ENCODE measurements around the gene MXRA8. TPM values are rescaled to one million over a fixed set of nuclear protein-coding genes. Genes with fewer than 3 reads are reported as not detected.
A peak's percentile ranks its signal among the peaks of the same experiment; 100 is the strongest.
"Not testable (repeated sequence)": the region's sequence is repeated elsewhere in the genome, so short reads cannot be mapped to it uniquely, and the experiment has no call there.

Gene MXRA8
- total and polyA plus RNA-seq, 7 experiments from 2014 or later = 0.39 to 2.2 (median 0.86) TPM

- Histone ChIP-seq H3K27me3 (ENCODE audit: control insufficient read depth in 2 of 2, insufficient read depth in 2 of 2, low read length in 2 of 2) (no peaks in the 10 kb centered on the region), H3K36me3 (ENCODE audit: control insufficient read depth in 2 of 3, insufficient read depth in 3 of 3, low read length in 3 of 3) (peaks cover 4 to 55% (median 12%) of the 10 kb centered on the region in 3 experiments), H3K4me1 (ENCODE audit: control insufficient read depth in 2 of 2, insufficient read depth in 2 of 2, low read length in 2 of 2) (peaks cover 28% of the 10 kb centered on the region in 2 donors), H3K9me3 (ENCODE audit: control insufficient read depth in 2 of 3, low read length in 3 of 3) (no peaks in the 10 kb centered on the region), H3K27ac (ENCODE audit: low read depth, low read length) (no peak overlapping the region), H3K4me3 (ENCODE audit: low read length) (no peak overlapping the region)
- peak overlapping the region in 7 of 10 donors; percentile 1 to 53 (median 26) for H3K4me3 Mint-ChIP-seq
- peaks cover 0 to 1% (median 0%) of the 10 kb centered on the region in 5 donors for H3K27me3 Mint-ChIP-seq
- peaks cover 5 to 61% (median 40%) of the 10 kb centered on the region in 7 donors for H3K4me1 Mint-ChIP-seq
- DNase-seq (no peak), ATAC-seq (no peak)
- intact Hi-C loops (cut with micrococcal nuclease) = loop anchor here in 1 of 2 donors (10.0 kb wide), 1 partner anchor 211 kb away; the partner anchor contains the start of gene MIB2
- ChIA-PET CTCF (no interaction called here), POLR2A (no interaction called here)
- H3K36me3 Mint-ChIP-seq = peaks cover 0 to 35% (median 11%) of the 10 kb centered on the region in 5 donors
- H3K27ac Mint-ChIP-seq = peak overlapping the region; percentile 1 to 73 (median 44)
- H3K9me3 Mint-ChIP-seq = peaks cover 0 to 3% (median 0%) of the 10 kb centered on the region in 11 donors
These were observed 45.3 kb upstream of the MXRA8 start for GRCh38 chr1:1403653-1404052.

DNA sequence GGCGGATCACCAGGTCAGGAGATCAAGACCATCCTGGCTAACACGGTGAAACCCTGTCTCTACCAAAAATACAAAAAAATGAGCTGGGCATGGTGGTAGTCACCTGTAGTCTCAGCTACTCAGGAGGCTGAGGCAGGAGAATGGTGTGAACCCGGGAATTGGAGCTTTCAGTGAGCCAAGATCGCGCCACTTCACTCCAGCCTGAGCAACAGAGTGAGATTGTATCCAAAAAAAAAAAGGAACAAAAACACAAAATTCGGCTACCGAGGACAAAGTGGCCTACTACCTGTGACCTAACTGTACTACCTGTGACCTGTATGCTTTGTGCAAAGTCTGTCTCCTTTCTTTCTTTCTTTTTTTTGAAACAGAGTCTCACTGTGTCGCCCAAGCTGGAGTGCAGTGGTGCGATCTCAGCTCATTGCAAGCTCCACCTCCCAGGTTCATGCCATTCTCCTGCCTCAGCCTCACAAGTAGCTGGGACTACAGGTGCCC lies 44.6 kb upstream of the MXRA8 start:
- H3K9me3 Mint-ChIP-seq; H3K27me3 Mint-ChIP-seq; H3K4me3 ChIP-seq (ENCODE audit: low read length); H3K9me3 ChIP-seq (ENCODE audit: control insufficient read depth in 2 of 3, low read length in 3 of 3); DNase-seq; H3K27ac ChIP-seq (ENCODE audit: low read depth, low read length); H3K27me3 ChIP-seq (ENCODE audit: control insufficient read depth in 2 of 2, insufficient read depth in 2 of 2, low read length in 2 of 2); ATAC-seq: not testable (repeated sequence)
- POLR2A ChIA-PET = interaction anchor here (0.6 to 0.8 kb wide), 3 partner anchors 19 to 335 kb away, joined by 3 read pairs; no protein-coding TSS in a partner anchor
- H3K36me3 Mint-ChIP-seq = peaks cover 0 to 36% (median 11%) of the 10 kb centered on the region in 5 donors
- H3K27ac Mint-ChIP-seq = peak overlapping the region in 5 of 9 donors; percentile 1 to 77 (median 39)
- peaks cover 28 to 29% of the 10 kb centered on the region in 2 donors for H3K4me1 ChIP-seq (ENCODE audit: control insufficient read depth in 2 of 2, insufficient read depth in 2 of 2, low read length in 2 of 2)
- H3K4me3 Mint-ChIP-seq = peak overlapping the region in 2 of 10 donors; percentile 26 to 56
- intact Hi-C loops (cut with micrococcal nuclease) = loop anchor here in 1 of 2 donors (10.0 kb wide), 1 partner anchor 212 kb away; the partner anchor contains the start of gene MIB2
- H3K4me1 Mint-ChIP-seq = peaks cover 9 to 61% (median 40%) of the 10 kb centered on the region in 7 donors
- CTCF ChIA-PET = interaction anchor here (0.7 kb wide), 1 partner anchor 39 kb away, joined by 3 read pairs; no protein-coding TSS in a partner anchor
- H3K36me3 ChIP-seq (ENCODE audit: control insufficient read depth in 2 of 3, insufficient read depth in 3 of 3, low read length in 3 of 3) = peaks cover 7 to 56% (median 12%) of the 10 kb centered on the region in 3 experiments

- H3K27me3 ChIP-seq (ENCODE audit: control insufficient read depth in 2 of 2, insufficient read depth in 2 of 2, low read length in 2 of 2) = no peaks in the 10 kb centered on the region
- peaks cover 0 to 36% (median 11%) of the 10 kb centered on the region in 5 donors for H3K36me3 Mint-ChIP-seq
- H3K9me3 Mint-ChIP-seq = peaks cover 0 to 6% (median 0%) of the 10 kb centered on the region in 11 donors
- no peak overlapping the region for H3K27ac ChIP-seq (ENCODE audit: low read depth, low read length)
- intact Hi-C loops (cut with micrococcal nuclease) = loop anchor here in 1 of 2 donors (10.0 kb wide), 1 partner anchor 213 kb away; the partner anchor contains the start of gene MIB2
- no peak overlapping the region for H3K4me3 ChIP-seq (ENCODE audit: low read length)
- peaks cover 0 to 1% (median 0%) of the 10 kb centered on the region in 5 donors for H3K27me3 Mint-ChIP-seq
- H3K4me3 Mint-ChIP-seq = peak overlapping the region in 9 of 10 donors; percentile 10 to 57 (median 50)
- ChIA-PET CTCF (interaction anchor here (0.7 kb wide), 1 partner anchor 39 kb away, joined by 3 read pairs; no protein-coding TSS in a partner anchor), POLR2A (interaction anchor here (0.6 to 0.8 kb wide), 3 partner anchors 19 to 334 kb away, joined by 3 read pairs; no protein-coding TSS in a partner anchor)
- H3K4me1 ChIP-seq (ENCODE audit: control insufficient read depth in 2 of 2, insufficient read depth in 2 of 2, low read length in 2 of 2) = peaks cover 32 to 33% of the 10 kb centered on the region in 2 donors
- H3K27ac Mint-ChIP-seq = peak overlapping the region in 8 of 9 donors; percentile 21 to 89 (median 78)
- H3K4me1 Mint-ChIP-seq = peaks cover 10 to 67% (median 46%) of the 10 kb centered on the region in 7 donors
- no peak for ATAC-seq
- peaks cover 11 to 62% (median 16%) of the 10 kb centered on the region in 3 experiments for H3K36me3 ChIP-seq (ENCODE audit: control insufficient read depth in 2 of 3, insufficient read depth in 3 of 3, low read length in 3 of 3)
- no peaks in the 10 kb centered on the region for H3K9me3 ChIP-seq (ENCODE audit: control insufficient read depth in 2 of 3, low read length in 3 of 3)
- DNase-seq = peak in 4 of 9 donors; percentile 15 to 33 (median 26)
These were observed 43.9 kb upstream of the MXRA8 start for GRCh38 chr1:1402072-1402900.

DNA sequence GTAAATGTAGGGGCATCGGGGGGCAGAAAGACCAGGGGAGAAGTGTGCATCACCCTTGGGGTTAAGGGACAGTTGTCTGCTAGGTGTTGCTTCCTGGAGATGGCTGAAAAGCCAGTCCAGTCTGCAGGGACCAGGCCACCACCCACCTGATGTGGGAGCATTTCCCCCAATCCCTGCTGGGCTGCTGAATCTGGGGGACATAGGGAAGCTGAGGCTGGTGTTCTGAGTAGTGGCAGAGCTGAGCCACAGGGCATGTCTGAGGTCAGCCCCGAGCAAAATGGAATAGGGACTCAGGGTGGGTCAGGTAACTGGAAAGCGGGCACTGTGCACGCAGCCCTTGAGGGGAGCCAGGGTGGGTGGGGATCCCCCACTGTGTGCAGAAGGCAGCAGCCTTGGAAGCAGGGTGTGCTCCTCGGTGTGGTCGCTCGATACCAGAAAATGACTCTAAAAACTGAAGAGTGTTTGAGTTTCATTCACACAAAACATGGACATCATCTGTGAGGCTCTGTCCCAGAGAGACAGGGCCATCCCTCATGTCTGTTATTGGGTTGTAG lies 43.2 kb upstream of the MXRA8 start:
- H3K27ac ChIP-seq (ENCODE audit: low read depth, low read length) = no peak overlapping the region
- no peaks in the 10 kb centered on the region for H3K27me3 Mint-ChIP-seq
- H3K27me3 ChIP-seq (ENCODE audit: control insufficient read depth in 2 of 2, insufficient read depth in 2 of 2, low read length in 2 of 2) = no peaks in the 10 kb centered on the region
- peaks cover 10 to 66% (median 44%) of the 10 kb centered on the region in 7 donors for H3K4me1 Mint-ChIP-seq
- no peak for ATAC-seq
- no peak overlapping the region for H3K4me3 ChIP-seq (ENCODE audit: low read length)
- peaks cover 0 to 6% (median 0%) of the 10 kb centered on the region in 11 donors for H3K9me3 Mint-ChIP-seq
- intact Hi-C loops (cut with micrococcal nuclease) = loop anchor here in 1 of 2 donors (10.0 kb wide), 1 partner anchor 213 kb away; the partner anchor contains the start of gene MIB2
- H3K36me3 ChIP-seq (ENCODE audit: control insufficient read depth in 2 of 3, insufficient read depth in 3 of 3, low read length in 3 of 3) = peaks cover 13 to 62% (median 20%) of the 10 kb centered on the region in 3 experiments
- H3K27ac Mint-ChIP-seq = peak overlapping the region in 8 of 9 donors; percentile 21 to 89 (median 78)
- no peaks in the 10 kb centered on the region for H3K9me3 ChIP-seq (ENCODE audit: control insufficient read depth in 2 of 3, low read length in 3 of 3)
- ChIA-PET CTCF (interaction anchor here (0.6 kb wide), 1 partner anchor 109 kb away, joined by 5 read pairs; no protein-coding TSS in a partner anchor), POLR2A (no interaction called here)
- DNase-seq = no peak
- peaks cover 31 to 34% of the 10 kb centered on the region in 2 donors for H3K4me1 ChIP-seq (ENCODE audit: control insufficient read depth in 2 of 2, insufficient read depth in 2 of 2, low read length in 2 of 2)
- H3K4me3 Mint-ChIP-seq = peak overlapping the region; percentile 37 to 94 (median 50)
- peaks cover 0 to 32% (median 11%) of the 10 kb centered on the region in 5 donors for H3K36me3 Mint-ChIP-seq

GRCh38 chr1:1400576-1401456 lies 42.5 kb upstream of the MXRA8 start:
- H3K9me3 Mint-ChIP-seq = peaks cover 0 to 3% (median 0%) of the 10 kb centered on the region in 11 donors
- no peaks in the 10 kb centered on the region for H3K27me3 Mint-ChIP-seq
- H3K36me3 Mint-ChIP-seq = peaks cover 0 to 28% (median 11%) of the 10 kb centered on the region in 5 donors
- no peak for DNase-seq
- ATAC-seq = no peak
- Histone ChIP-seq H3K27me3 (ENCODE audit: control insufficient read depth in 2 of 2, insufficient read depth in 2 of 2, low read length in 2 of 2) (no peaks in the 10 kb centered on the region), H3K27ac (ENCODE audit: low read depth, low read length) (peak overlapping the region; percentile 87), H3K4me3 (ENCODE audit: low read length) (peak overlapping the region; percentile 99), H3K36me3 (ENCODE audit: control insufficient read depth in 2 of 3, insufficient read depth in 3 of 3, low read length in 3 of 3) (peaks cover 13 to 62% (median 19%) of the 10 kb centered on the region in 3 experiments), H3K9me3 (ENCODE audit: control insufficient read depth in 2 of 3, low read length in 3 of 3) (no peaks in the 10 kb centered on the region), H3K4me1 (ENCODE audit: control insufficient read depth in 2 of 2, insufficient read depth in 2 of 2, low read length in 2 of 2) (peaks cover 24 to 28% of the 10 kb centered on the region in 2 donors)
- H3K4me1 Mint-ChIP-seq = peaks cover 10 to 60% (median 39%) of the 10 kb centered on the region in 7 donors
- CTCF ChIA-PET = interaction anchor here (0.6 to 2.2 kb wide), 2 partner anchors 29 to 110 kb away, joined by 5 to 7 read pairs; no protein-coding TSS in a partner anchor
- intact Hi-C loops (cut with micrococcal nuclease) = loop anchor here in 1 of 2 donors (10.0 kb wide), 1 partner anchor 214 kb away; the partner anchor contains the start of gene MIB2
- peak overlapping the region; percentile 21 to 91 (median 88) for H3K27ac Mint-ChIP-seq
- peak overlapping the region; percentile 85 to 94 (median 90) for H3K4me3 Mint-ChIP-seq
- POLR2A ChIA-PET = interaction anchor here (0.7 to 3.4 kb wide), 8 partner anchors 10 to 213 kb away, joined by 3 to 59 read pairs (median 4); partner anchors contain the start of genes AURKAIP1 and UBE2J2

Data from naive thymus-derived CD4-positive, alpha-beta T cell (primary cell).